Measurements from ENCODE around the gene FCSK.

The FCSK gene

GRCh38 chr16:70520612-70521297 is 66.4 kb downstream of the FCSK start:
- Histone ChIP-seq H3K36me3 (ENCODE audit: control insufficient read depth in 2 of 2, insufficient read depth in 1 of 2, low read length in 2 of 2) (peaks cover 22 to 38% of the 10 kb centered on the region in 2 experiments; a peak in 2 of 3 replicates), H3K4me1 (ENCODE audit: control insufficient read depth, insufficient read depth, low read length) (0 out of 2 replicates have a peak, but pooled peaks cover 3% of the 10 kb centered on the region), H3K4me3 (ENCODE audit: low read depth, low read length) (no peak overlapping the region), H3K9me3 (ENCODE audit: control insufficient read depth, insufficient read depth, low read depth, low read length) (no peaks in the 10 kb centered on the region), H3K27ac (ENCODE audit: extremely low read depth, low read depth, low read length) (no peak overlapping the region)
- TF ChIP-seq ZBTB7A (tag by site-specific recombination; IDR thresholded peaks at IDR 0.05; ENCODE audit: low read depth) (no peak), GLI4 (tag by site-specific recombination; IDR thresholded peaks at IDR 0.05) (no peak), ZNF48 (tag by site-specific recombination; IDR thresholded peaks at IDR 0.05) (no peak), ZNF776 (tag by site-specific recombination; IDR thresholded peaks at IDR 0.05; ENCODE audit: borderline replicate concordance) (no peak), ZNF114 (tag by site-specific recombination; IDR thresholded peaks at IDR 0.05) (no peak), ZNF146 (tag by site-specific recombination; IDR thresholded peaks at IDR 0.05) (no peak), ELK4 (IDR thresholded peaks at IDR 0.05; ENCODE audit: borderline replicate concordance, low read depth, low read length) (no peak), ZNF26 (tag by site-specific recombination; IDR thresholded peaks at IDR 0.05) (no peak), KLF1 (tag by site-specific recombination; IDR thresholded peaks at IDR 0.05) (no peak), ZNF274 (IDR thresholded peaks at IDR 0.05; ENCODE audit: low read length) (no peak), ZNF274 (tag by site-specific recombination; IDR thresholded peaks at IDR 0.05; ENCODE audit: borderline replicate concordance) (no peak), ZNF548 (tag by site-specific recombination; IDR thresholded peaks at IDR 0.05) (no peak)
- TF ChIP-seq, protein P1, sequence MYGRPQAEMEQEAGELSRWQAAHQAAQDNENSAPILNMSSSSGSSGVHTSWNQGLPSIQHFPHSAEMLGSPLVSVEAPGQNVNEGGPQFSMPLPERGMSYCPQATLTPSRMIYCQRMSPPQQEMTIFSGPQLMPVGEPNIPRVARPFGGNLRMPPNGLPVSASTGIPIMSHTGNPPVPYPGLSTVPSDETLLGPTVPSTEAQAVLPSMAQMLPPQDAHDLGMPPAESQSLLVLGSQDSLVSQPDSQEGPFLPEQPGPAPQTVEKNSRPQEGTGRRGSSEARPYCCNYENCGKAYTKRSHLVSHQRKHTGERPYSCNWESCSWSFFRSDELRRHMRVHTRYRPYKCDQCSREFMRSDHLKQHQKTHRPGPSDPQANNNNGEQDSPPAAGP (tag by site-specific recombination; IDR thresholded peaks at IDR 0.05): no peak
- TF ChIP-seq, protein P2, sequence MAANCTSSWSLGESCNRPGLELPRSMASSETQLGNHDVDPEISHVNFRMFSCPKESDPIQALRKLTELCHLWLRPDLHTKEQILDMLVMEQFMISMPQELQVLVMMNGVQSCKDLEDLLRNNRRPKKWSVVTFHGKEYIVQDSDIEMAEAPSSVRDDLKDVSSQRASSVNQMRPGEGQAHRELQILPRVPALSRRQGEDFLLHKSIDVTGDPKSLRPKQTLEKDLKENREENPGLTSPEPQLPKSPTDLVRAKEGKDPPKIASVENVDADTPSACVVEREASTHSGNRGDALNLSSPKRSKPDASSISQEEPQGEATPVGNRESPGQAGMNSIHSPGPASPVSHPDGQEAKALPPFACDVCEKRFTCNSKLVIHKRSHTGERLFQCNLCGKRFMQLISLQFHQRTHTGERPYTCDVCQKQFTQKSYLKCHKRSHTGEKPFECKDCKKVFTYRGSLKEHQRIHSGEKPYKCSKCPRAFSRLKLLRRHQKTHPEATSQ (tag by site-specific recombination; IDR thresholded peaks at IDR 0.05): no peak
- POLR2A ChIA-PET: interaction anchor here (0.6 to 5.9 kb wide), 2 partner anchors 9 to 140 kb away, joined by 3 to 42 read pairs; no protein-coding TSS in a partner anchor
- CTCF ChIA-PET: no interaction called here

- no peak for TF ChIP-seq ZNF133 (tag by site-specific recombination; IDR thresholded peaks at IDR 0.05)
- TF ChIP-seq ZNF624 (tag by site-specific recombination; IDR thresholded peaks at IDR 0.05): no peak
- H3K4me3 ChIP-seq (ENCODE audit: low read depth, low read length): peak overlapping the region; percentile 91
- ChIA-PET CTCF (interaction anchor here (0.6 to 1.1 kb wide), 4 partner anchors 10 to 142 kb away, joined by 3 read pairs; no protein-coding TSS in a partner anchor), POLR2A (interaction anchor here (0.5 to 5.9 kb wide), 9 partner anchors 15 to 233 kb away, joined by 3 to 42 read pairs (median 4); partner anchors contain the start of genes AARS1, DDX19A and FCSK)
- H3K27ac ChIP-seq (ENCODE audit: extremely low read depth, low read depth, low read length): peak overlapping the region; percentile 99; the same call in 1 of the 2 replicates
- H3K36me3 ChIP-seq (ENCODE audit: control insufficient read depth in 2 of 2, insufficient read depth in 1 of 2, low read length in 2 of 2): peaks cover 16 to 36% of the 10 kb centered on the region in 2 experiments
- peaks cover 12% of the 10 kb centered on the region for H3K4me1 ChIP-seq (ENCODE audit: control insufficient read depth, insufficient read depth, low read length)
- H3K9me3 ChIP-seq (ENCODE audit: control insufficient read depth, insufficient read depth, low read depth, low read length): no peaks in the 10 kb centered on the region
These were observed 68.1 kb downstream of the FCSK start for GRCh38 chr16:70522216-70523075.

Measured in HEK293 (cell line).